HG03108 (cell line): ENCODE results near the gene MEGF9.
A peak's percentile ranks its signal among the peaks of the same experiment; 100 is the strongest.

Experiments used
- ATAC-seq: cut with Tn5 transposase; IDR thresholded peaks from one replicate; pipeline ENCODE4 v1.9.1; 2021; ENCODE audit warnings: moderate library complexity; ENCODE audit not compliant: unreplicated experiment

Gene MEGF9

GRCh38 chr9:120733190-120733589 is 18.9 kb upstream of the MEGF9 start:
- no peak for ATAC-seq

DNA sequence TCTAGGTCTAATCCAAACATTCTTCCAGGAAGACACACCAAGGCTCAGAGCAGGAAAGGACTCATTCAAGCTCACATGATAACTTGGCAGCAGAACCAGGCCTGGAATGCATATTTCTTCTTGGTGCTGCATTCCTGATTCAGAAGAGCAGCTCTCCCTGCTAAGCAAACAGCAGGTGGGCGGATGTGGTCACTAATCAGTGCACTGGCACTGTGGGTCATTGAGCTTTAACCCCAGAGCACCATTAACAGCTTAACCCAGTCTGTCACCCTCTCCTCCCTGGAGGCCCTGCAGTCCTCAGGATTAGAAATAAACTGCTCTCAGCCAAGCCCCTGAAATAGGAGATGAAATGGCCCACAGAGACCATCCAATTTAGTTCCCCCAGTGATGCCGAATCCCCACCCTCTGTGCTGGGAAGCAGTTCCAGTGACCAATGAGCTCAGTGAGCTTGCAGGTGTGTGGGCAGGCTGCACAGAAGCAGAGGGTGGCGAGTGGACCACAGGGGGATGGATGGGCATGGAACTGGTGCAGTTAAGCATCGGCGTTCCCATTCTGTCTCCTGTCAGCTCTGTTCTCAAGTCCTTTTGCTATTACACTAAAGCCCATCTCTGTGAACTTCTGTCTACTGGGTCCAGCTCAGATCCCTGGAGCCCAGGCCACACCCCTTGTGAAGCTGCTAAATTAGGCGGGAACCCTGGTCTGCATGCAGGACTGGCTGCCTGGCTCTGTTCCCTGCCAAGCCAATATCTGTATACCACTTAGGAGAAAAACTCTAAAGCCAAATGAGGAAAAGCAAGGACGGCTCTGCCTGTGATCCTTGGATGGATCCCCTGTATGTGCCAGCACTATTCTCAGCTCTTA is 16.6 kb upstream of the MEGF9 start:
- ATAC-seq, result peak; percentile 70

DNA sequence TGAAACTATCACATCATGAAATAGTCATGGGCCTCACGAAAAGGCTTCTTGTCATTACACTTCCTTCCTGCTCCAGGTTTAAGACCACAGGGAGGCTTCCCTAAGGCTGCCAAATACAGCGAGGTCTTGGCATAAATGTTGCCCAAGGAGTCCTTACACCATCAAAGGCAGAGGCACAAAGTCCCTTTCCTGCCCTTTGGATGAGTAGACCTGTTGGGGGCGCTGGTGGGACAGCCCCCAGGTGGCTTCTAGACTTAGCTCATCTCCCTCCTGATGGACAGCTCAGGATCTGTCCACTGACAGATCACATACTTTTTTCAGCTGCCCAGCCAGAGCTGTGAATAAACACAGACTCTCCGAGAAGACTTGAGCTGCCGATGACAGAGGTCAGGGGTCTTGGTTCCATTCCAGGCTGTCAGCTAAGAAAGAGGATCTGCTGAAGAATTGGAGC is 15.5 kb upstream of the MEGF9 start:
- no peak for ATAC-seq

GRCh38 chr9:120726484-120726883 is 12.2 kb upstream of the MEGF9 start:
- no peak for ATAC-seq

DNA sequence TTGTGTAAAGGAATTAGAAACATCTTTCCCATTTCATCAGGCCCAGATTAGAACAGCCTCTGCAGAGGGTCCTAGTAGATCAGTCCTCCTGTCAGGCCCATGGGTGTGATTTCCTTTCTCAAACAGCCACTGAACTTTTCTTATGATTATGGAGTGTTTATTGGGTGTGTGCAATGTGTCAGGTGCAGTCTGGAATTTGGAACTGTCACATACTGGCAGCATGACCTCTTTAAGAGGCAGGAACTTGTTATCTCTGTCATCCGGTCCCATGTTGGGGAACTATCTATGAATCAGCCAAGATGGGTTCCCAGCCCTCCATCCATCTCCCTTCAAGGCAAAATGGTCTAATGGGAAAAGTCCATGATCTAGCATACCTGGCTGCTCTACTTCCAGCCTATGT is 11.6 kb upstream of the MEGF9 start:
- ATAC-seq, result no peak

DNA sequence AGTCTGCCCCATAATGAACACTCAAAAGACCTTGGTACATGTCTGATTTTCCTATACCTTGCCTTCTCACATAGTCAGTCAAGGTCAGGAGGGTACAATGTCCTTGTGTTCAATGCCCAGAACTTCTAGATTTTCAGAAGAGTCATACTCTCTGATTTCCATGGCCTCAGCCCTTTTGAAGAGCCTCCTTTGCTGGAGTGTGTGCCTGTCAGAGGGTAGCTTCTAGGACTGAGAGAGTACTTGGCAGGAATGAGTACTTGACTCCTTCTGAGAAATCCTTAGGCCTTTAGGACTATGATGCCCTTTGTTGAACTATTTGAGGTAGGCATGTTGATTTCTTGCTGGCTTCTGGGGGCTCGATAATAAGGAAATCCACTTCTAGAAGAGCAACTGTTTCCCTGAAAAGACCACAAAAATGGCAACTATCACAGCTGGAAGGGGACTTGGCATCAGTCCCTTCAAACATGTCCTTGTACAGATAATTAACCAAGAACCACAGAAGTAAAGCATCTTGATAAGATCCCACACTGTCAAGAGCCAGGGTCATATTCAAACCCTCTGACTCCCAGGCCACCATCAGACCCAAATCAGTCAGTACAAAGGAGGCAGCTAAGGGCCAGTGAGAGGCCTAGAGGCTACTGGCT is 10.6 kb upstream of the MEGF9 start:
- no peak for ATAC-seq

GRCh38 chr9:120723565-120723964 is 9.3 kb upstream of the MEGF9 start:
- no peak for ATAC-seq

- no peak for ATAC-seq
Observed at GRCh38 chr9:120720404-120720803, 6.1 kb upstream of the MEGF9 start.

- no peak for ATAC-seq
Observed at GRCh38 chr9:120718316-120718715, 4.0 kb upstream of the MEGF9 start.

DNA sequence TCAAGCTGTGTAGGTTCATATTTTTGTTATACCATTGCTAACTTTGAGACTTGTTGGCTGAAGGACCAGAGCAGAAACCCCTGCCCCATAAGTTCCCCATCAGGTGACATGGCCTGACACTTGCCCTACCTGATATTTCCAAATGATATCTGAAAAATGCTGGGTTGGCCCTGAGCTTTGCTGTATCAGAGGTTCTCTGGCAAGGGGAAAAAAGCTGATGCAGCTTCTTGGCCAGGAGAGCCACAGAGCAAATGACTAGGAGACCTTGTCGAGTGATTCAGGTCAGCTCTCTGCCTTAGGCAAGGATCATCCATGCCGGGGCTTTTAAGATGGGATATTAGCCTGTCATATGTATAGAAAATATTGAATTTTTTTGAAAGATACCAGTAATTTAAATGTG is 2.9 kb upstream of the MEGF9 start:
- no peak for ATAC-seq

DNA sequence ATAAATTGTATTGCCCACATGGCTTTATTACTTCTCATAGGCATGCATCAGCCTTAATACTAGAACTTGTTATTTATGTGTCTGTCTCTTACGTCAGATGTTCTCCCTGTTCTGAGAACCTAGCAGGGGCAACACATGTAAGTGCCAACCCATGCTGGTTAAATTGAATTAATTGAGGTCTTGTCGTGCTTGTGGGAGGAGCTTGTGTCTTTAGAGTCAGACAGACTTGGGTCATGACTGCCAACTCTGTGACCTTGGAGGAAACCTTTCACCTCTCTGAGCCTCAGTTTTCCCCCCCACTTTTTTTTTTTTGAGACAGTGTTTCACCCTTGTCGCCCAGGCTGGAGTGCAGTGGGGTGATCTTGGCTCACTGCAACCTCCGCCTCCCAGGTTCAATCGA is 2.2 kb upstream of the MEGF9 start:
- no peak for ATAC-seq

GRCh38 chr9:120715389-120715924 is 1.2 kb upstream of the MEGF9 start:
- ATAC-seq, result no peak

DNA sequence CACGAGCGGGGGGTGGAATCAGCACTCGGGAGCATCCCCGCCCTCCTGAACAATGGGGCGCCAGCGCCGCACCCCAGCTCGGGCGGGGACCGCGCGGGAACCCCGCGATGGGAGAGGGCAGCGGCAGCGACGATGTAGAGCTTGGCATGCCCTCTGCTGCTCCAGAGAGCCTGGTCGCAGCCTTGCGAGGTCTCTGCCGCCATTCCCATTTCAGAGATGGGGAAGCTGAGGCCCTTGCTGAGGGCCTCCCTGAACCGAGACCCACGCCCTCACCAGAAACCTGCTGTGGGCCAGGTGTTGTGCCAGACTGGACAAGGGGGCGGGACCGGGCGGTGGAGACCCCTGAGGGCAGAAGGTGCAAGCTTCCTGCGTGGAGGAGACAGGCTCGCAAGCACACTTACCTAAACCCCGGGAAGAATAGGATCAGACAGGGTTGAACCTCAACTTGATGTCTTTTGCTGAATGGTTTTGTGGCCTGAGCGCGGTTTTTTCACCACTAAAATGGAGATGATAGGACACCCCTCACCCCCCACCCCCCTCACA is 647 bp upstream of the MEGF9 start:
- ATAC-seq, result peak; percentile 16

DNA sequence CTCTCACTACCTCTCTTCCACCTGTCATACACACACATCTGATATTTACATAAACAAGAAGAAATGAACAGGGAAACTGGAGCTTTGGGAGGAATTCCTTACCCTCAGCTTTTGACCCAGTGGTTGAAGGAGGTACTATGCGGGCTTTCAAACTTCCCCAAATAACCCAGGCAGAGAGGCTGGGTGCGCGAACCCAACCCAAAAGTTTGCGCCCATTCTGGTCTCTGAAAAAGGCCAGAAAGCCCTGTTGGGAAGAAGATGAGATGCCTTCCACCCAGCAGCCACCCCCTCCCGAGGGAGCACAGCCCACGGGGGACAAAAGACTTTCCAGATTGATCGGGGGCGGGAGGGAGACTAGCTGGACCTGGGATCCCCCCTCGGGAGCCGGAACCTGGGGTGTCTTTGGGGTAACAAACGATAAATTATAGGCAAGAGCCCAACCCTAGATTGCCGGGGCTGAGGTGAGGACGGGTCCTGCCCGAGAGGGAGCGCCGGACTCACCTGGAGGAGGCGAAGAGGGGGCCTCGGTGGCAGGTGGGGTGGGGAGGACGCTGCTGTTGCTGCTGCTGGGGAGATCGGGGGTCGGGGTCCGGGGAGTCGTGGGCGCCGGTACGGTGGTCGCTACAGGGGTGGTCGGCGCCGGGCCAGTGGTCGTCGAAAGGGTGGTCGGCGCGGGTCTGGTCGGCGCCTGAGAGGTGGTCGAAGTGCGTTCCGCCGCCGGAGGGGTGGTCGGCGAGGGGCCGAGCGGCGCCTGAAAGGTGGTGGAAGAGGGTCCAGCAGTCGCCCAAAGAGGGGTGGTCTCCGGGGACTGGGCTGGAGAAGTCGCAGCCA is 798 bp downstream of the MEGF9 start:
- ATAC-seq, result no peak

- ATAC-seq, result no peak
Observed at GRCh38 chr9:120712539-120713031, 1.7 kb downstream of the MEGF9 start.

GRCh38 chr9:120711841-120712538 is 2.3 kb downstream of the MEGF9 start:
- no peak for ATAC-seq

DNA sequence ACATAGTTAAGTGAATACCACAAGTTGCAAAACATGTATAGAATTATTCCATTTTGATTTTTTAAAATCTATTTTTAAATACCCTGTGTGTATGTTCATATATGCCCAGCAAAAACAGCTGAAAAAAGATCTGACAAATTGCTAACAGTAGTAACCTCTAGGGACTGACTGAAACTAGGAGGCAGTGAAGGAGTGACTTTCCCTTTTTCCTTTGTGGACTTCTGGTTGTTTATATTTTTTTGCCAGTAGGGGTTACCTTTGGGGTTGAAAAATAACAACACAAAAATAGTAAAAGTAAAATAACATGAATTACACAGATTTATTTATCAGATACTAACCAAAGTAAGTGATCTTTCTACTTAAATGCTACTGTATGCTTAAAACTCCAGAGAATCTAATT is 2.9 kb downstream of the MEGF9 start:
- no peak for ATAC-seq

GRCh38 chr9:120710110-120710981 is 3.9 kb downstream of the MEGF9 start:
- no peak for ATAC-seq

- ATAC-seq, result no peak
Observed at GRCh38 chr9:120708526-120709224, 5.6 kb downstream of the MEGF9 start.
